GM10847 (cell line): ENCODE data around the gene PIK3C2B.

Experiments
- POLR2A ChIP-seq: IDR thresholded peaks from 2 replicates; pipeline ENCODE4 v1.6.1; 2011; ENCODE audit not compliant: insufficient read length; ENCODE audit errors: extremely low read depth

The PIK3C2B gene, protein sequence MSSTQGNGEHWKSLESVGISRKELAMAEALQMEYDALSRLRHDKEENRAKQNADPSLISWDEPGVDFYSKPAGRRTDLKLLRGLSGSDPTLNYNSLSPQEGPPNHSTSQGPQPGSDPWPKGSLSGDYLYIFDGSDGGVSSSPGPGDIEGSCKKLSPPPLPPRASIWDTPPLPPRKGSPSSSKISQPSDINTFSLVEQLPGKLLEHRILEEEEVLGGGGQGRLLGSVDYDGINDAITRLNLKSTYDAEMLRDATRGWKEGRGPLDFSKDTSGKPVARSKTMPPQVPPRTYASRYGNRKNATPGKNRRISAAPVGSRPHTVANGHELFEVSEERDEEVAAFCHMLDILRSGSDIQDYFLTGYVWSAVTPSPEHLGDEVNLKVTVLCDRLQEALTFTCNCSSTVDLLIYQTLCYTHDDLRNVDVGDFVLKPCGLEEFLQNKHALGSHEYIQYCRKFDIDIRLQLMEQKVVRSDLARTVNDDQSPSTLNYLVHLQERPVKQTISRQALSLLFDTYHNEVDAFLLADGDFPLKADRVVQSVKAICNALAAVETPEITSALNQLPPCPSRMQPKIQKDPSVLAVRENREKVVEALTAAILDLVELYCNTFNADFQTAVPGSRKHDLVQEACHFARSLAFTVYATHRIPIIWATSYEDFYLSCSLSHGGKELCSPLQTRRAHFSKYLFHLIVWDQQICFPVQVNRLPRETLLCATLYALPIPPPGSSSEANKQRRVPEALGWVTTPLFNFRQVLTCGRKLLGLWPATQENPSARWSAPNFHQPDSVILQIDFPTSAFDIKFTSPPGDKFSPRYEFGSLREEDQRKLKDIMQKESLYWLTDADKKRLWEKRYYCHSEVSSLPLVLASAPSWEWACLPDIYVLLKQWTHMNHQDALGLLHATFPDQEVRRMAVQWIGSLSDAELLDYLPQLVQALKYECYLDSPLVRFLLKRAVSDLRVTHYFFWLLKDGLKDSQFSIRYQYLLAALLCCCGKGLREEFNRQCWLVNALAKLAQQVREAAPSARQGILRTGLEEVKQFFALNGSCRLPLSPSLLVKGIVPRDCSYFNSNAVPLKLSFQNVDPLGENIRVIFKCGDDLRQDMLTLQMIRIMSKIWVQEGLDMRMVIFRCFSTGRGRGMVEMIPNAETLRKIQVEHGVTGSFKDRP (N-terminal part only)

DNA sequence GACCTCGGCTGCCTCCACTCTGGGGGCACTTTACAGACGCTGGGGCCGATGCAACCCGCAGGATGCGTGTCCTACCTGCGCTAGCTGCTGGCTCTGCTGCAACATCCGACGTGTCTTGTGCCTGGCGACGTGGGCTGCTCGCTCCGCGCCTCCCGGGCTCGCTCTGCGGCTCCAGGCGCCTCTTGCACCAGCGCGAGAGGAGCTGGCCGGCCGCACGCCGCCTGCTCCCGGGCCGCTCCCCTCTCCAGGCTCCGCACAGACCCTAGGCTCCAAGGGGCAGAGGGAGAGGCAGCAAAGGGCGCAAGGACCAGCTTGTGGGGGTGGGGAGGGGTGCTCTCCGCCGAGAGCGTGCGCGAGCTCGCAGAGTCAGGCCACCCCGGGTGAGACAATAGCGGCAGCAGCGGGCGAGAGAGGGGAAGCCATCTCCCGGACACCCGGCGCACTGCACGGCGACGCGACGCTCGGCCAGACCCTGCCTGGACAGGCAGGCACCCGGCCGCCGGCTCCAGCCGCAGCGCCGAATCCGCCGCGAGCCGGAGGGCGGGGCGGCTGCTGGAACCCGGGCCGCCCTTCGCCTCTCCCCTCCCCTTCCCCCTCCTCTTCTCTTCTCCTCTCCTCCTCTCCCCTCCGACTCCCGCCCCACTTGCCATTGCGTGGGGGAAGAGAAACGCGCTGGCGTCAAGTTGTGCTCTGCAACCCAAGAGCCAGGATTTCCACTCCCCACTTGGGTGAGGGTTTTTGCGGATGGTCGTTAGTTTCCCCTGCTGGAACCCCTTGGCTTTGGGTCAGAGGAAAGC lies at the start of gene PIK3C2B:
TSS of gene PIK3C2B (minus strand) at position 525 of the 797 bp plus-strand sequence. CDS start 25,003 bp downstream, outside the sequence.
- peak; percentile 54 for TF ChIP-seq POLR2A

DNA sequence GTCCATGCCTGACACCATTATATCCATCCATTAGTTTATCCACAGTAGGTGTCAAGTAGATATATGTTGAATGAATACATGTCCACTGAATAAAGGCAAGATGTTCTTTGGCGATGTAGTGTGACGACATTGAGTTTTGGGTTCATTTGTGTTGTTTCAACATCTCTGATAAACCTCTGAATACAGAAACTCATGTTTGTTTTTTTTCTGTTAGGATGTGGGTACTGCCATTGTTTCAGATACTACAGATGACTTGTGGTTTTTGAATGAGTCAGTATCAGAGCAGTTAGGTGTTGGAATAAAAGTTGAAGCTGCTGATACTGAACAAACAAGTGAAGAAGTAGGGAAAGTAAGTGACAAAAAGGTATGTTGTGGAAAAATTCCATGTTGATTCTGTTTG lies 49.7 kb upstream of the PIK3C2B start:
- TF ChIP-seq POLR2A: no peak

DNA sequence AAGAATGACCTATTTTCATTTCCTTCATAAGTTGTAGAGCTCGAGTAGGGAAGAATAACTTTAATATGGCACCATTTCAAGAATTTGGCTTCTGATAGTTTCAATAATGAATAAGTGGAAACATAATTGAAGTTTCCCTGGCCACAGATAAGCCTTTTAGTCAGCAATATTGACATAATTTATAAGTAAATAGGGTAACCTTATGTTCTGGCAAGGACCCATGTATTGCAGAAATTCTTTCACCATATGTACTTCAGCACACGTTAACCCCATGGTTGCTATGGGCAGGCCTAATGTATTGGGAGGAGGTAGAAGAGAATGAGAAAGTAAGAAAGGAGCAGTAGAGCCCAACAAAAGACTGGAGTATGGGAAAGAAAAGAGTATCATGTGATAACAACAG lies 47.0 kb upstream of the PIK3C2B start:
- TF ChIP-seq POLR2A: no peak

DNA sequence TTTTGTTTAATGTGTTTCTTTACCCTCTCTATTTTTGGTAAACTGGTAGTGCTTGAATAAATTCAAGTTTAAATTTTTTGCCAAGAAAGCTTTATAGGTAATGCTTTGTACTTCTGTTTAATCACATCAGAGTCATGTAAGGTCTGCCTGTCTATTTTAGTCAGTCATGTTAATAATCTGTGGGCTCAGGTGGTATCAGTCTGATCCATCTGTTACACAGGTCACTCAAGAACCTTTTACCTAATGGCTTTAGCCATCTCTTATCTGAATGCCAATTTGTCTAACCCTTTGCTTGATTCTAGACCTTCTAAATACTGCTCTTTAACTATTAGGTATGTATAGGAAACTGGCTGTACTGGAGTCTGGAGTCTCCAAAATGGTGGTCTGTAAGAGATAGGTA lies 38.2 kb upstream of the PIK3C2B start:
- TF ChIP-seq POLR2A: no peak

DNA sequence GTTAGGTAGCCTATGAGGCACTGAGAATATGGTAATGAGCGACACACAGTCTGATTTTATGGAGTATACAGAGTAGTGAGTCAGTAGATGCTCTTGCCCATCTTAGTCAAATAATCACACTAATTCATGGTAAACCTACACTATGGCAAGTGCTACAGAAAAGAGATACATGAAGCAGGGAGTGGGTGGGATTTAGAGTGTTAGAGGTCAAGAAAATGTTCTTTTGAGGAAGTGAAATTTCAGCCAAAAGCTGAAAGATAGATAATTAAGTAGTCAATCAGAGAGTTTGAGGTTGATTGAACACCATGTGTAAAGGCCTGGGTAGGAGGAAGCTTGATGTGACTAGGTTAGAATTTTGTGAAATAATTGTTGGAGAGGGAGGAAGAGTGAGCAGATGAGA lies 36.3 kb upstream of the PIK3C2B start:
- no peak for TF ChIP-seq POLR2A

DNA sequence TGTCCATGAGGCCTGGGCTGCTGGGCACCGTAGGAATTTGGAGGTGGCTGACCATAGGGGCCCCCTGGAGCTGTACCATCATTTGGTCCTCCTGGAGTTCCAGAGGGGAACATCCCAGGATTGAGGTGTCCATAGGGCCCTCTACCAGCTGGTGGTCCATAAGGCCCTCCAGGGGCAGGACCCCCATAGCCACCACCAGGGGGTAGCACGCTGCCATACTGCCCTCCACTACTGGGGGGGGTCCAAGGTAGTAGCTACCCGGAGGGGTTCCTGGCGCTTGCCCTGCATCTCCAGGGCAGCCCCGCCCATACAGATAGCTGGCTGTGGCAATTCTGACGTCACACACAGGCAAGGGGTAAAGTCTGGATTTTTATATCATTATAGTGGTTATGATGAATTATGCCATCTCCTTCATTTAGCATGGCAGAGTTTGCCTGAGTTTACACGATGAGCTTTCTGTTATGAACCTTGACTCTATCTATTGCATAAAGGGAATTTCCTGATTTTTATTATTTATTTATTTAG lies 34.8 kb upstream of the PIK3C2B start:
- no peak for TF ChIP-seq POLR2A

DNA sequence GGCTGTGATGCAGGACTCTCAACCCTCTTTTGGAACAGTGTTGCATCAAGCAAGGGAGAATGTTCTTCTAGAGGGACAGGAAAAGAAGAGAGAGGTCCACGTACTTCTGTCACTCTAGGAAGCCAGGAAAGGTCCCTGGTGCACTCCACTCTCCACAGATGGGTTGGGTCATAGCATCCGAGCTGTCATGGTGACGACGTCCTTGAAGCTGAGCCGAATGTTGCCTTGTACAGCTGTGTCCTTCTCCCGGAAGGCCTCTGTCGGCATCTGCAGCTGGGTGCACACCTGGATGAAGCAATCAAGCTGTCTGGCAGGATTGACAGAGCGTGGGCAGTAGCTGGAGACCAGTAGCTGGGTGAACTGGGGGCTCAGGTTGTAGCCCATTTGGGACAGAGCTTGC lies 34.1 kb upstream of the PIK3C2B start:
- TF ChIP-seq POLR2A: no peak

DNA sequence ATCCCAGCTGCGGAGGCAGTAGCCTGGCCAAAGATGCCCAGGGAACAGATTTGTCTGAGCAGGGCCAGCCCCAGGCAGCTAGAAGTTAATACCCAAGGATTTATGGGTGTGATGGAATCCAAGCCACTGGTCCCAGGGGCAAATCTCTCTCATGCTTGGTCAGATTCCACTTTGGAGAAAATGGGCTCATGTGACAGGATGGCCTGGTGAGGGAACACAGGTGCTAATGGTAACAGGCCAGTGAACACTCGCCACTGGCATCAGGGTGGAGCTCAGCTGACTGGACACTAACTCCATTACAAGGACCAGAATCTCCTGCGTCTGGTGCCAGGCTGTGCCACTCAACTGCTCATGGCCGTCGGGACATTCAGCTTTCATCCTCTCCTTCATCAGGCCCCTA lies 33.6 kb upstream of the PIK3C2B start:
- no peak for TF ChIP-seq POLR2A

DNA sequence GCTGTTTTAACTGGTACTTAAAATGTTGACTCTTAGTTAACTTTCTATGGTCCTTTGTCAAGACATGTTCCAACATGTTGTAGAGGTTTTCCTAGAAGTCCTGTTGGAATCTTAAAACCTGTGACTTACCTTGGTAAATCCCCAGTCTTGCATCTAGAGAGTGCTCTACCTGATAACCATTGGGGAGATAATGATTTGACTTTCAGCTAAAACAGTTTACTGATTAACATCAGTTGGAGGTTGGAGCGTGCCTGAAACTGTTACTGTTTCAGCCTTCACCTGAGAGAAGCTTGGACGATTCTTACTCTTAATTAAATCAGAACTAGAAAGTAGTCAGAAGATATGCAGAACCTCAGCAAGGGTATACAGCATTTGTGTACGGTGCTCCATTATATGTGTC lies 30.4 kb upstream of the PIK3C2B start:
- no peak for TF ChIP-seq POLR2A

DNA sequence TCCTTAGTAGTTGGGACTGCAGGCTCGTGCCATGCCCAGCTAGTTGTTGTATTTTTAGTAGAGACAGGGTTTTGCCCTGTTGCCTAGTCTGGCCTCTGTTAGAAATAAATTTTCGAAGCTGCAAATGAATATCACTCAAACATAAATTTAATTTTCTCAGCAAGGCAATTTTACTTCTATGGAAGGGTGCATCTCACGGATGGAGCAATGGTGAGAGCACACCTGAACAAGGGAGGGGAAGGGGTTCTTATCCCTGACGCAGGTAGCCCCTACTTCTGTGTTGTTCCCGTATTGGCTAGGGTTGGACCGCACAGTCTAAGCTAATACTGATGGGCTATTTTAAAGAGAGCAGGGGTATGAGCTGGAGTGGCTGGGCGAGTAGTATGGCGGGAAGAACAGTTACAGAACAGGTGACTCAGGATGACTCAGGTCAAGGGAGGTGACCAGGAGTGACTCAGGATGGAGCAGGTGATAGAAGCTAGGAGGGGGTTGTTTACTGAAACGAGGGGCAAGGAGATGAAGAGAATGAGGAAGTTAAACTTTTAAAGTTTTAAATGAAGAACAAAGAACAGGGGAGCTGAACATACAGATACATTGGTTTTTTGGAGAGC lies 29.1 kb upstream of the PIK3C2B start:
- no peak for TF ChIP-seq POLR2A

DNA sequence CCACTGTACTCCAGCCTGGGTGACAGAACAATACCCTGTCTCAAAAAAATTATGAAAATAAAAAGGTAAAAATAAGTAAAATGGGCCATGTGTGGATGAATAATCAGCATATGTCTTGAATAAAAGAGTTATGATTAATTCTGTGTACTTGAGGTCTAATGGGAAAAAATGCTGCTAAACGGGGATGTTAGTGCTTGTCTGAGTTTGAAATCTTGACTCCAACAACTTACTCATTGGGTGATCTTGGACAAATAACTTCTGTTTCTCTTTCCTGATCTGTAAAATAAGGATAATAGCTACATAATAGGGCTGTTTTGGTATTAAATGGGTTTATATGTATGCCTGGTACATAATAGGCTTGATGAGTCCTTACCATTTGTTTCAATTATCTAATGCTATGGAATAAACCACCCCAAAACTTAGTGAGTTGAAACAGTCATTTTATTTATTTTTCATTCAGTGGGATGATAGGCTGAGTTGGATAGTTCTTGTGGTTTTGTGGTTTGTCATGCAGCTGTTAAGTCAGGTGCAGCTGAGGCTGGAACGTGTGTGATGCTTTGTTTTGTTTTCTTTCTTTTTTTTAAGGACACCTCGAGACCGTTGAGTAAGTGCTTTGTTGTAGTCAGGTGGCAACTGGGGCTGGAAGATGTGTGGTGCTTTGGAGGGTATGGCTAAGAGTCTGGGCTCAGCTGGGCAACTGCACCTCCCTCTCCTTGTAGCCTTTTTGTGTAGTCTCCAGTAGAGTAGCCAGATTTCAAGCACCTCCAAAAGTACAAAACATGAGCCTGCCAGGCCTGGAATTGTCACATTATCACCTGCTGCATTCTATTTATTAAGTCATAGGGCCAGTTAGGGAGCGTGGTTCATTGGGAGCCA lies 26.5 kb upstream of the PIK3C2B start:
- TF ChIP-seq POLR2A: no peak

DNA sequence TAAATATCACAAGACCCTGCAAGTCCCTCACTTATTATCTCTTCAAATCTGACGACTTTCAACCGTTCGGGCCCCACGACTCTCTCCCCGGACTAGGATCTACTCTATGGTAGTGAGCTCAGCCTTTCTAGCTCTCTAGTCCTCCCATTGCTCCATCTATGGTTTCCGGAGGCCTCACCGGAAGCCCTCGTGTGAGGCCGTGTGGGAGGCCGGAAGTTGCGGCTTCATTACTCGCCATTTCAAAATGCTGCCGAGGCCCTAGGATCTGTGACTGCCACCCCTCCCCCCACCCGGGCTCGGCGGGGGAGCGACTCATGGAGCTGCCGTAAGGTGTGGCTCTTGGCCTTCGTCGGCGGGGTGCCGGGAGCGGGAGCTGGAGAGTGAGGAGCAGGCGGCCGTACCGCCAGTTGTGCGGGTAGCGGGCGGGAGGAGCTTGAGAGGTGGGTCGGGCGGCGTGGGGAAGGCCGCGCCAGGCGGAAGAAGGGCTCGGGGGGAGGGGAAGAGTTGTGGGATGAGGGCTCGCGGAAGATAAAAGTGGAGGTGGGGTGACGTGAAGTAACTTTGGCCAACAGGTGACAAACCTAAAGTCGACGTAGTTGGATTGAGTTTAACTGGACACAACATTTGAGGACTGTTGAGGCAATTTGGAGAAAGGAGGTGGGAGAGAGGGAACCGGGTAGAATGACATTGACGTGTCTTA lies 21.7 kb upstream of the PIK3C2B start, which contains the start of gene MDM4:
TSS of gene MDM4 (plus strand) at position 227 of the 700 bp plus-strand sequence. CDS start 9,113 bp downstream, outside the sequence.
- no peak for TF ChIP-seq POLR2A

DNA sequence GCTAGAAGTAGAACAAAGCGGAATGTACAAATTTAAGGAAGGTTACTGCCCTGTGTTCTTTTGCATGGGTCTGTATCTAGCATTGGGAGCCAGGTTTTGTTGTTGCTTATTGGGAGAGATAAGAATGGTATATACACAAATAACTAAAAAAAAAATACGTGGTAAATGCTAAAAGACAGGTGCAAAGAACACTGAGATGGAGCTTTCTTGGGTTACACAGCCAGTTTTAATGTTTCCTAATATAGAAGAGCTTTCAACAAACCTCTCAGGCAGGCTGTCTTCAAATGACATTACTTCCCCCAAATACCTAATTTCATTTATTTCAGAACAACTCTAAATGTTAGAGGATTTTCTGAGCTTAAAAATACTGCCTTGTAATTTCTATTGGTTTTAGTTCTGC lies 20.2 kb upstream of the PIK3C2B start:
- TF ChIP-seq POLR2A: no peak
